ENCODE results near the gene FBXO4.

FBXO4 gene, protein sequence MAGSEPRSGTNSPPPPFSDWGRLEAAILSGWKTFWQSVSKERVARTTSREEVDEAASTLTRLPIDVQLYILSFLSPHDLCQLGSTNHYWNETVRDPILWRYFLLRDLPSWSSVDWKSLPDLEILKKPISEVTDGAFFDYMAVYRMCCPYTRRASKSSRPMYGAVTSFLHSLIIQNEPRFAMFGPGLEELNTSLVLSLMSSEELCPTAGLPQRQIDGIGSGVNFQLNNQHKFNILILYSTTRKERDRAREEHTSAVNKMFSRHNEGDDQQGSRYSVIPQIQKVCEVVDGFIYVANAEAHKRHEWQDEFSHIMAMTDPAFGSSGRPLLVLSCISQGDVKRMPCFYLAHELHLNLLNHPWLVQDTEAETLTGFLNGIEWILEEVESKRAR

DNA sequence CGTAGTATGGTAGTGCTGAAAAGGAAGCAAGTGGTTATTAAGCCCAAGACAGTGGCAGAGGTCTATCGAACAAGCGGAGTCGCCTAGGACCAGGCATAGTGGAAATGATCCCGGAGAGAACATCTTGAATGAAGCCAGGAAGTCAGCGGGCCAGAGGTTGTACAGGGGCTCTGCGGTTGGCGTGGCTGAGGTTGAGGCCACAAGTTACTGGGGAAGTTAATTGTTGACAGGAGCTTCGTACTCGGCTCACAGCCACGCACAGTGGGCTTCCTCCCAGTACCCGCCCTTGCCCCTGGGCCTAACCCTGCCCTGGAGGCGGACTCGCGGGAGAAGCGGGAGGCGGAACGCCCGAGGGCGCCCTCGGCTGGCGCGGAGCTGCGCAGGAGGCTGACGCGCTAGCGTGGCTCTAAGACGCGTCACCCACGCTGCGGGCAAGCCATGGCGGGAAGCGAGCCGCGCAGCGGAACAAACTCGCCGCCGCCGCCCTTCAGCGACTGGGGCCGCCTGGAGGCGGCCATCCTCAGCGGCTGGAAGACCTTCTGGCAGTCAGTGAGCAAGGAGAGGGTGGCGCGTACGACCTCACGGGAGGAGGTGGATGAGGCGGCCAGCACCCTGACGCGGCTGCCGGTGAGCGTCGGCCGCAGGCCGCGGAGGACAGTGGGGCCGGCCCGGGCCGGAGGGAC lies at the start of gene FBXO4:
FBXO4 (plus strand) TSS at position 410 of the 683 bp plus-strand sequence; CDS start at position 439, 29 bp downstream.
- DNase-seq: peak; percentile 90

DNA sequence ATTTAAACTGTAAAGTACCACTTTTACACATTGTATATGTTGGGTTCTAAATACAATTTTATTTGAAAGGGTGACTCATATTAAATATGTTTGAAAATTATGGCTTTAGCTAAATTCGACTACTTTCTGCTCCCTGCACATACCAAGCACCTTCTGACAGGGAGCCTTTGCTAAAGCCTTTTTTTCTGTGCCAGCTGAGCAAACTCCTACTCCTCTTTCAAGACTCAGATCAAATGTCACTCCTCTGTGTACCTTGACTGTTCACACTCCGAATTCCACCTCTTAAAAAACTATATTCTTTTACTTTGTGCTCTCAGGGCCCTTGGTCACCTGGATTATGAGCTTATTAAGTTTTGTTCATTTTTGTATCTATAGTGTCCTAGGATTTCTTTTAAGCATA lies 48.4 kb upstream of the FBXO4 start:
- no peak for DNase-seq

DNA sequence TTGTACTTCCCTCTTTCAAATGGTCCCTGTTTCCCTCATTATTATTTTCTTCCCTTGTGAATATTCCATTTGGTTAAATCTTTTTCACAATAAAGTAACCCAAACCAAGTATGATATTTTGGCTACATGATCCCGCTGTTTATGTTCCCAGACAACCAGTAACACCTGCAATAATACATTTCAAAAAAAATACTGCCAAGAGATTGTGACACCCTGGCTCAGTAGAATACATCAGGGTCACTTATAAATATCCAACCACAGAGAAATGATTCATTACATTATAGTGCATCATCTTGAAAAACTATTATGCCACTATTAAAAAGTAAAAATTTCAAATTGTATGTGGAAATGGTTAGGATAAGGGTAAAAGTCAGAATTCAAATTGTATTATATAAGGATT lies 47.7 kb upstream of the FBXO4 start:
- no peak for DNase-seq

DNA sequence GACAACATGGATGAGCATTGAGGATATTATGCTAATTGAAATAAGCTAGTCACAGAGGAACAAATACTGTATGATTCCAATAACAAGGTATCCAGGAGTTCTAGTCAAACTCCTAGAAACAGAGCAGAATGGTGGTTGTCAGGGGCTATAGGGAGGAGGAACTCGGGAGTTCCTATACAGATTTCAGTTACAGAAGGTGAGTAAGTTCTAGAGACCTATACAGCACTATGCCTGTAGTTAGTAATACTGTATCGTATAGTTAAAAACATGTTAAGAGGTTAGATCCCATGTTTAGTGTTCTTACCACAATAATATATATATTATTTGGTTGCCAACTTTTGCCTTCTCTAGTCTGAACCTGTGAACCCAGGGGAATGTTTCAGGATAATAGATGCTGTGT lies 46.9 kb upstream of the FBXO4 start:
- no peak for DNase-seq

DNA sequence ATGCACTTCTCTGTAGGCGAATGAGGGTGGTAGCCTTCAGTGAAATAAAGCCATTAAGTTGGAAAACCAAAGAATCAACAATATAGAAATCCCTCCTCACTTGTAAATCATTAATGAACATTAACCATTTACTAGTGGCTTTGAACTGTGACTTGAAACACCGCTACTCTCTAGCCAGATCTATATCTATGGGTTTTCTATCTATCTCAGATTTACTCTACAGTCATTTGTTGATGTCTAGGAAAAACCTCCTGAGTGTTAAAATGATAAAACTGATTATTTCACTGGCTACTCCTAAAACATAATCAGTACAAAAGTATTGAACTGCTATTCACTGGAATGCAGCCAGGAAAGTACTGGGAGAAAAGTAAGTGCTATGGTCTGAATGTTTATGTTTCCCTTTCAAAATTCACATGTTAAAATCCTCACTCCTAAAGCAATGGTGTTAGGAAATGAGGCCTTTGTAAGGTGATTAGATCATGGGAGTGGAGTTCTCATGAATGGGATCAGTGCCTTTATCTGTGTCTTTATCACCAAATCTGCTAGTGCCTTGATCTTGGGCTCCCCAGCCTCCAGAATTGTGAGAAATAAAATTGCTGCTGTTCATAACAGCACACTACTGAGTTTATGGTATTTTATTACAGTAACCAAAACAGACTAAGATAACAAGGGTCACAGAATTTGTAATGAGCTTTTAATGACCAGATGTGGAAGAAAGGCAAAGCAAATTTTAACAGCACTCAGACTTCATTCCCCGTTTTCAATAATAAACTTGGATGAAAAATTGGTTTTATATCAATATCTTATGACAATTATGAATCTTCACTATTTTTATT lies 46.2 kb upstream of the FBXO4 start:
- DNase-seq: no peak

DNA sequence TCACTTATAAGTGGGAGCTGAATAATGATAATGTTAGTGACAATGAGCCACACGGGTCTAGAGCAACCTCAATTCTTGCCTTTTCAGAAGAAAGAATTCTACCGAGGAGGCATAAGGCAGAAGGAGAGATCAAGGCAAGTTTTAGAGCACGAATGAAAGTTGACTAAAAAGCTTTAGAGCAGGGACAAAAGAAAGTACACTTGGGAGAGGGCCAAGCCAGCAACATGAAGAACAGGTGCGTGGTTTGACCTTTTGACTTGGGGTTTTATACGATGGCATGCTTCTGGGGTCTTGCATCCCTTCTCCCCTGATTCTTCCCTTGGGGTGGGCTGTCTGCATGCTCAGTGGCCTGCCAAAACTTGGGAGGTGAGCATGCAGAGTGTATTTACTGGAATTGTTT lies 42.3 kb upstream of the FBXO4 start:
- no peak for DNase-seq

DNA sequence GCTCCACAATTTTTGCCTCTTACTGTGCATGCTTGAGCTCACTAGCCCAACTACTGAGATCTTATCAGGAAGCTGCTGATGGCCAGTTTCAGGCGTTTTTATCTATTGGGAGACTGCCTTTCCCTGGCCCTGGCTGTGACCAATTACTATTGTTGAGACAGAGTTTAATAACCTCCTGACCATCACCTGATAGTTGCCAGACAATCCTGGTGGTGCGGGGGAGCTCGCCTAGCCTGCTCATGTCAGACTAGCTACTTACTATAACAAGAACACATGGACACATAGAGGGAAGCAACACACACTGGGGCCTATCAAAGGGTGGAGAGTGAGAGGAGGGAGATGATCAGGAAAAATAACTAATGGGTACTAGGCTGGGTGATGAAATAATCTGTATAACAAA lies 41.8 kb upstream of the FBXO4 start:
- no peak for DNase-seq

DNA sequence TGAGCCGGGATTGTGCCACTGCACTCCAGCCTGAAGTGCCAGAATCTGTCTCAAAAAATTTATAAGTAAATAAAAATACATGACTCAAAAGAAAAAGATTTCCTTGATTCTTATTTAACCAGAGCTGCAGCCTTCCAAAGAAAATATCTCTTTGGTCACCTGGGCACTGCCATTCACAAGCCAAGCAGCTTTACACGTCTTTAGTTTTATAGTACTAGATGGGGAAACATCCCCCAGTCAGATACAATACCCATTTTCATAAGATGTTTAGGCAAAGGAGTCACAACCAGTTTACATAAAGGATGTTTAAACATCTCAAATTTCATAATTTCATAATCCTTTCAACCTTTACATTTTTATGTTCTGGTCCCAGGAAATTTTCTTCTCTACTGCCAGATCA lies 41.1 kb upstream of the FBXO4 start:
- DNase-seq: no peak

DNA sequence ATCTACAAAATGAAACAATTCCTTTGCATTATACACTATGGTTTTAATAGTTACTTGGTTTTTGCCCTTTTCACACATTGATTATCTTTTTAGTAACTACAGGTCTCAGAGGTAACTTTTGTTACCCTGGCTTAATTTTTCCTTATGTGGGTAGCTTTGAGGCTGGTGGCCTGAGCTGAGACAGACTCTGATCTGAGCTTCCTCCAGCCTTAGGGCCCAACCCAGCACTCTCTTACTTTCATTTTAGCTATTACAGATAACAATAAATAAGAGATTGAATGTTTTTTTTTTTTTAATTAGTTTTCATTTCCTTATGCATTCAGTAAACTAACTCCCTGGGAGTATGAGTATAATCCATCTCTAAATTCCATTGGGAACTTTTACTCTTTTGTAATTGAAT lies 39.8 kb upstream of the FBXO4 start:
- DNase-seq: no peak

DNA sequence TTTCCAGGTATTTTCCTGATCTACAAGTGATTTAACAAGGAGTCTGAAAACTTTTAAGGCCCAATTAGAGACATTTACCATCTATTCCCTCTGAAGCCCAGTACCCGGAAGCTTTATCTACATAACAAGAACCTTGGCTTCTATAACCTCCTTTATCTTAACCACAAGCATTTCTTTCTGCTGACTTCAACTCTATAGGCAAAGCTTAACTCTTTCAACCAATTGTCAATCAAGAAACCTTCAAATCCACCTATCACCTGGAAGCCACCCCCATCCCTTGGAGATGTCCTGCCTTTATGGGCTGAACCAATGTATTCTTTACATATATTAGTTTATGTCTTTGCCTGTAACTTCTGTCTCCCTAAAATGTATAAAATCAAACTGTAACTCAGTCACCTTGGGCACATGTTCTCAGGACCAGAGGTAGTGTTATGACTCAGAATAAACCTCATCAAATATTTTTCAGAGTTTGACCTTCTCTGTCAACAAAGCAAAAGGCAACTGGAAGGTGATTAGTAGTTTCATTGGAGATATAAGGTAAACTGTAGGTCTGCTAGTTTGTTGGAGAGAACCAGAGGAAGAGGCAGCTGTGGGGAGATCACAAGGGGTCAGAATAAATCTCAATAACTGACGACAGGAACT lies 33.9 kb upstream of the FBXO4 start:
- no peak for DNase-seq

DNA sequence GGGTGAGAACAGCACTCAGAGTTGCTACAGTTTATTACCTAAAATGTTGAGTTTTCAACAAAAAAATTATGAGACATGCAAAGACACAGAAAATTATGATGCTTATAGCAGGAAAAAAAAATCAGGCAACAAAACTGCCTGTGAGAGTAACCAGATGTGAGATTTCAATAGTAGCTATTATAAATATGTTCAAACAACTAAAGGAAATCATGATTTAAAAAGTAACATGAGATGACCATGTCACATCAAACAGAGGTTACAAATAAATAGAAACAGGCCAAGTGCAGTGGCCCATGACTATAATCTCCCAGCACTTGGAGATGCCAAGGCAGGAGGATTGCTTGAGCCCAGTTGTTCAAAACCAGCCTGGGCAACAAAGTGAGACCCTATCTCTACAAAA lies 33.0 kb upstream of the FBXO4 start:
- DNase-seq: no peak

DNA sequence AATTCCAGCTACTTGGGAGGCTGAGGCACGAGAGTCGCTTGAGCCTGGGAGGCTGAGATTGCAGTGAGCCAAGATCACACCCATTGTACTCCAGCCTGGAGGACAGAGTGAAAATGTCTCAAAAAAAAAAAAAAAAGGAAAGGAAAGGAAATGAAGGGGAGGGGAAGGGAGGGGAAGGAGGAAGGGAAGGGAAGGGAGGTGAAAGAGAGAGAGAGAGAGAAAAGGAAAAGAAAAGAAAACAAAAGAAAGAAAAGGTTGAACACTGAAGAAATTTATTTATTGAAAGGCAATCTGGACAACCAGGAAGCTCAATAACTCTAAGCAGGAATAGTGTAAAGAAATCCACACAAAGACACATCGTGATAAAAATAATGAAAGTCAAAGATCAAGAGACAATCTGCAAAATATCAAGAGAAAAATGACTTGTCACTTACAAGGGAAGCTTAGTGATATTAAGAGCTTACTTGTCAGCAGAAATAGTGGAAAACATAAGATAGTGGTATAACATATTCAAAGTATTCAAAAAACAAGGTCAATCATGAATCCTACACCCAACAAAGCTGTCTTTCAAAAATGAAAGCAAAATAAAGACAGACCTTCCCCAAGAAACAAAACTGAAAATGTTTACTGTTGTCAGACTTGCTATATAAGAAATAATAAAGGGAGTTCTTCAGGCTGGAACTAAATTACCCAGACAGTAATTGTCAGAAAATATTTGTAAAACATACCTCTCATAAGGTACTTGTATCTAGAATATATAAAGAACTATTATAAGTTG lies 31.8 kb upstream of the FBXO4 start:
- DNase-seq: no peak

DNA sequence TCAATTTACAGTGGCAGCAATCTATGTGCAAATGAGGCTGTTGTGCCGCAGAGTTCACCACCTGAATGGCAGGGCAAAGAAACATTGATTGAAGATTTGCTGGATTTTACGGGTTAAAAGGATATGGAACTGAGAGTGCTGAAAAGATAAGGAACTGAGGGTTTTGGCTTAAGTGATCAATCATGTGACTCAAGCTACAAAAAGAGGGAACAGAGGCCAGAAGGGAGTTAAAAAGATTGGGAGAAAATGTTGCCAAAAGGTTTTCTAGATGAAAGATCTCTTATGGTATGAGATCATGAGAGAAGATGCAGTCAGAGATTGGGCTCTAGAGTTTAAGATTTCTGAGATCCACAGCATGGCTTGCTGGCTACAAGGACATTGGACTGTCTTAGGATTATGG lies 28.9 kb upstream of the FBXO4 start:
- no peak for DNase-seq

DNA sequence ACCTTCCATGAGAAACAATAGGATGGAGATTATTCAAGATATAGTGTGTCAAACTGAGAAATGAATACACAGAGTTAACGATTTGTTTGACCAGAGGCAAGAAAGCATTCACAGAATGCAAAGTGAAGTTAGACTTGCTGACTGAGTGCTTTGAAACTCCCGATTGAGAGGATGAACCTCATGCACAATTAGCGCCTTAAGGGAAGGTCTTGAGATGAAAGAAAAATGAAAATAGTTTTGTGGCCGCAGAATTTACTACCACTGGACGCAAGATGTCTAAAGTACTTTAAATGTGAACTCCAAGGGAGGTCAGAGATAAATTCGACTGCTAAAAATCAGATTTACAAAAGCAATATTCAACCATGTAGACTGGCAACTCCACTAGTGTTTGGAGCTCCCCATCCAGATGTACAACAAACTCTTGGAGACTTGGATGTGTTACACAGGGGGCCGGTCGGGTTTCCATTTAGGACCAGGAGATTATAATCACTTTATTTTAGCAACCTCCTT lies 21.6 kb upstream of the FBXO4 start:
- no peak for DNase-seq

DNA sequence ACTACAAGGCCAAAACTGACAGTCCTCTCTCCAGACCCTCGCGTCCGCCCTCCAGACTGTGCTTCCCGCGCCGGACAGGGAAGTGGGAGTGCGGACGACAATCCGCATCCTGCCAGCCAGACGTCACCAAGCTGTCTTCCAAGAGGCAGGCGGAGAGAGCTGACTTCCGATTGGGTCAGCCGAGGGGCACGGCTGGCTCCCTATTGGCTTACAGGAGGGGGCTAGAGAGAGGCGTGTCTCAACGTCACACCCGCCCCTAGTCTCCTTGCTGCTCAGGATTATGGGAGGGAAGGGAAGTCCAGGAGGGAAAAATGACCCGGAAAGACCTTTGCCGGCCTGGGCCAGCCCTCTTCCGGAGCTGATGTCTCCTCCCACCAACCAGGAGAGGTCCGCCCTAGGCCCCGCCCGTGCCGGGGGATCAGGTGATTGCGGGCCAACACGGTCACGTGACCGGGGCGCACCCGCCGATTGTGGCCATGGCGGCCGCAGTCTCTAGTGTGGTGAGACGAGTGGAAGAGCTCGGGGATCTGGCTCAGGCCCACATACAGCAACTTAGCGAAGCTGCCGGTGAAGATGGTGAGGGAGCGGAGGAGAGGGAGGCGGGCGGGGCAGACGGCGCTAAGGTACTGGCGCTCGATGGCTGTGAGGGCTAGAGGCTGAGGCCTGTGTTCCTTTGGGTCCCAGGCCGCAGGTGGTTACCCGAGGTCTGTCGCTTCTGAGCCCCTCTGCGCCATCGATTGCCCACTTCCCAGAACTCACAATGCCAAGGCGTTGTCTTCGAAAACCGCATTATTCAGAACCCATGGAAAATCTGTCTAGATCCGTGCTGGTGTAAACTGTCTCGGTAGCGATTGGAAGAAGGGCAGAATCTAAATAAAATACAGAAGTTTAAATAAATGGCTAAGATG lies 20.9 kb upstream of the FBXO4 start, which contains the start of gene RIMOC1:
RIMOC1 (plus strand) TSS at position 453 of the 908 bp plus-strand sequence; CDS start at position 477, 24 bp downstream.
- peak; percentile 99 for DNase-seq

DNA sequence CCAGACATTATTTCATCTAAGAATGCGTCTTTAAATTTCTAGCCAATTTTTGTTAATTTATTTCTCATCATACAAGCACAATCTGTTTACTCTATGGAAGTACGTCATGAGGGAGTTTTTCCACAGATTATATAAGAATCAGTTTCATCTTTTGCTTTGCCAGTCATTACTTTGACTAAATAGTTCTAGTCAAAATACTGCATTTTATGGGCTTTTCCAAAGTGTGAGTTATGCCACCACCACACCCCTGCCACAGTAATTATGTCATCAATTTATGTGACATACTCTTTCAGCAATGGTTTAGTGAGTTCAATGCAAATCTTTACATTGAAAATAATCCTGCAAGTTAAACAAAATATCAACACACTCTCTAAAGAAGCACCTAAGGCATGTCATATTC lies 18.9 kb upstream of the FBXO4 start:
- DNase-seq: no peak

DNA sequence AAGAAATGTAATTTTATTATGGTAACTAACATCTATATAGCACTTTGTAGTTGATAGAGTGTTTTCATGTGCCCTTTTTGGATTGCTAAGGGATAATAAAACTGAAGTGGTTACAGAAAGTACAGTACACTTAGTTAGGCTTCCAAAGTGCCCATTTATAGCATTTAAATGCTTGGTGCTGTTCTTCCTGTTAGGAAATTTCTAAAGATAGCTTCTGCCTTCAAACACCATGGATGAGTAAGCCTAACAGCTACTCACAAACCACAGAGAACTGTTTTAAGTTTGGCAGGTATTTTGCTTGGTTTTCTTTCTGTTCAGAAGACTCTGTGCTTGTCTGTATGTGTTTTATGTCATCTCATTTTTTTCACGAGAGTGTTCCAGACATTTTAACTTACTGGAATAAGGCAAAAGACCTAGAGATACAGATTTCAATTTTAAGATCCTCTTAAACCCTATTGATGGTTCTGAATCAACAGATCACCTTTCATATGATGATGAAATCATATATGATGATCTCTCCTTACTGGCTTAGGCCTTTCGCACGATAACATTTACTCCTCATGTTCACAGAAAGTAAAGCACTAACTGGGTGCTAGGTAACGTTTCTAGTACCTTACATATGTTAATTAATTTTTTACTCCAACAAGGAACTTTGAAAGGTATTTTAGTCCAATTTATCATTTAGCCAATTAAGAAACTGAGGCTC lies 16.6 kb upstream of the FBXO4 start:
- no peak for DNase-seq

DNA sequence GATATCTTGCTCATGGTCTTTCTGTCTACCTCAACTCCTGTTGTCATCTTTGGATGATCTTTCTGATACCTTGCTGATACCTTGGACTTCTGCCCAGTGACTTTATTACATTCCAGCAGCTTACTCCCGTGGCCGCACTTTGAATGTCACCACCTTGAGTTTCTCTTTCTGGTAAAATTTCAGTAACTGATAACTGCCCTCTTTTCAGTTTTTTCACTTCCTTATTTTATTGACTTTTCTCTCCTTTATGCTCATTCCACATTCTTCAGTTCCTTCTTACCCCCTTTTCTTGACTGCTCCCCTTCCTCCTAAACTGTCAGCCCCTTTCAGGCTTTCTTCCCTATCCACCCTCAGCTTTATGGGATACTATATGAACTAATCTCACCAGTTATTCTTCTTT lies 7.0 kb upstream of the FBXO4 start:
- no peak for DNase-seq

DNA sequence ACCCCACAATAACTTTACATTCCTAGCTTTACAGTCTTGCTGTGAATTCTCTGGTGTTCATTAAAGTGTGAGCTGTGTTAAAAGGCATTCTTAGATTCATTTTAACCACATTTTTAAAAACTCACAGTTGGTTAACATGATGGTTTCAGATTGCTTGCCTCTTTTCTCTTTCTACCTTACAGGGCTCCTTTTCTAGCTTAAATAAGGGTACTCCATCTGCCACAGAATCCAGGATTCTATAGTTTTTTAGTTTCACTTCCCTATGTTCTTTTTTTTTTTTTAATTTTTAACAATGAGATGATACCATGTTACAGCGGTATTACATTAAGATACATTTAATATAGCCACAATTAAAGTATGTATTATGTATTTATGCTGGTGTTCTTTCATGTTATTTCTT lies 3.9 kb upstream of the FBXO4 start:
- DNase-seq: no peak

DNA sequence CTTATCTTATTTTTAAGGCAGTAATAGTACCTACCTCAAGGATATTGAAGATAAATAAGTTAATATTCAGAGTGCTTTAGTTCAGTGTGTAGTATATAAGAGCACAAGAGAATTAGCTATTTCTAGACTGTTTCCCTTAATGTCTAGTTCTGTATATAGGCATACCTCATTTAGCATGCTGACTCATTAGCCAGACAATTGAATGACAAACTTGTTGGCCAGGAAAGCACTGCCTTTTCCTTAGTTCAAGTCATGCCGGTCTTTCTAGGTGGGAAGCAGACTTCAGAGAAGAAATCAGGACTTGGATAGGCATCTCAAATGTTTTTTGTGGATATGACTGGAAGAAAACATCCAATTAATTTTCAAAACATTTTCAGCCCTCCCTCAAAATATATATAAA lies 3.2 kb upstream of the FBXO4 start:
- no peak for DNase-seq
